ENCODE results near the gene DUS2.
"Not testable (repeated sequence)": the region's sequence is repeated elsewhere in the genome, so short reads cannot be mapped to it uniquely, and the experiment has no call there.

The DUS2 gene

DNA sequence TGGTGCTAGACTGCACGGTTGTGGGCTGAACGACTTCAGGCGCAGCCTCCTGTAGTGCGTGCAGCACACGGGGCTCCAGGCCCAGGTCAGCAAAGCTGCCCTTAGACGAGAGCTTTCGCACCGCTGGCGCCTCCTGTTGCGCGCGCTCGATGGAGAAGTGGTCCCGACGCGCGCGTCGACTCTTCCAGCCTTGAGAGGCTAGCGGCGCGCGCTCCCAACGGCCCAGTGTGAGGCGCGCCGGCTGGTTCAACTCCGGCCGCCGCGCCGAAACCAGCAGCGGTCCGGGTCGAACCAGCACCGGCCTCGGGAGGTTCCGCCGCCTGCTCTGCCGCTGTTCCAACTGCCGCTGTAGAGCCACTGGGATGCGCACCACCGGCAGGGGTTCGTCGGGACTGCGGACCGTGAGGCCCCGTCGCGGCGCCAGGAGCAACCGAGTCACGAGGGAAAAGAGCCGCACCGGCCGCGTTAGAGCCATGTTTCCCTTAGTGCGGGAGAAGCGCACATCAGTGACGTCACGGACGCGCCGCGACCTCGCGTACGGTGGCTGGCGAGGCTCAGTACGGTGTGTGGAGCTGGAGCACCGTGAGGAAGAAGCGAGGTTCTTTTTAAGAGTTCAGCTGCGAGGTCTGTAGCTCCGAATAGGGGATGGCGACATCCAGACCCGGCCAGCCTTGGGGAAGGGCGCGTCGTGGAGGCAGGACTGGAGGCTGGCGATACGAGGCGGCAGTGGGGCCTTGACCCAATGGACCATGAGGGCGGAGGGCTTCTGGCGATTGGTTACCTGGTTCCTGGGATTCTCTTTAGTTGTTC, at the start of gene DUS2, which contains the start of gene DDX28:
TSS of gene DUS2 (plus strand) at position 557 of the 810 bp plus-strand sequence. CDS start 14,740 bp downstream, outside the sequence.
TSS of gene DDX28 (minus strand) at position 505 of the 810 bp plus-strand sequence. CDS start at position 475, 30 bp downstream.
- in situ Hi-C loops (cut with HindIII; ENCODE audit: low sequenced_read_pairs), result loop anchor here (25.0 kb wide), 1 partner anchor 111 kb away; no protein-coding TSS in a partner anchor

DNA sequence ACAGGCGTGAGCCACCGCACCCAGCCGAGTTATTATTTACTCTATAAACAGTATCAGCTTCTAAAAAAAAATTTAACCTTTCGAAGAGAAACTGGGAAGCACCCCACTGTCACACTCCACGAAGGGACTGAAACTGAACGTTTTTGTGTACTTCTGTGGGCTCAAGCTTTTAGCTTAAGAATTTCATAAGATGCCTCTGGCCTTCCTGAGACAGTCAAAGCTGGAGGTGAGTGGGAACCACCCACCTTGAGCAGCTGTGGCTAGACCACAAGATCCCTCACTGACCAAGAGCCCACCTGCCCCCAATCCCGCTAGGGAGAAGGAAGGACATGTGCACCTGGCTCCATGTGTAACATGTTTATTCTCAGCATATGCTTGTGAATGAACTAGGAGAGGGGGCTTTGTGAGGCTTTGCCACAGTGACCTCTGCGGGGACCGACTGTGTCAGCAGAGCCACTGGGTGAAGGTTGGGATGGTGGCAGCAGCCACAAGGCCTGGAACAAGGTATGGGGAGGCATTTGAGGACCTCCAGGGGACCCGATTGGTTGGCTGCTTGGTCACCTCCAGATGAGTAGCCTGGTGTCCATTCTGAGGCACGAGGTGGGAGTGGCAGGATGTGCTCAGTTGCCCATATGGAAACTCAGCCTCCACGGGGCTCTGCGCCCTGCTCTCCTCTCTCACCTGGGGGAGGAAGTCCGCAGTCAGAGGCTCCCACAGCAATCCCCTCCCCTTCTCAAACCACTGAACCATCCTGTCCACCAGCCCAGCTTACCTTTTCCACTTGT, 47.6 kb upstream of the DUS2 start:
- in situ Hi-C loops (cut with HindIII; ENCODE audit: low sequenced_read_pairs), result no loop called here

DNA sequence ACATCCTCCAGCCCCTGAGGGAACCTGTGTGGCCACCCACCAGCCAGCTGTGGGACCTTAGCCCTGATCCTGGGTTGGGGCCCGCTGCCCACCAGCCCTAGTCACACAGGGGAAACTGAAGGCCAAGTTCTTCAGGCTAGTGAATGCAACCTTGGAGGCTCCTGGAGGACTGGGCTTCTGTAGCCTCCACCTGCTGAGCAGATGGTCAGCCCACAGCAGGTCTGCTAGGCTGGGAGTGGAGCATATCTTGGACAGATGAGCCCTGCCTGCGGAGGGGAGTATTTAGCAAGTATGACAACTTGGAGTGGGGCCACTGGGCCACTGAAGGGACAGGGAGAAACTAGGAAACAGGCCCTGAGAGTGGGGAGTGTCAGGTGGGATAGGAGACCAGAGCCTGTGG, 46.9 kb upstream of the DUS2 start:
- in situ Hi-C loops (cut with HindIII; ENCODE audit: low sequenced_read_pairs), result no loop called here

DNA sequence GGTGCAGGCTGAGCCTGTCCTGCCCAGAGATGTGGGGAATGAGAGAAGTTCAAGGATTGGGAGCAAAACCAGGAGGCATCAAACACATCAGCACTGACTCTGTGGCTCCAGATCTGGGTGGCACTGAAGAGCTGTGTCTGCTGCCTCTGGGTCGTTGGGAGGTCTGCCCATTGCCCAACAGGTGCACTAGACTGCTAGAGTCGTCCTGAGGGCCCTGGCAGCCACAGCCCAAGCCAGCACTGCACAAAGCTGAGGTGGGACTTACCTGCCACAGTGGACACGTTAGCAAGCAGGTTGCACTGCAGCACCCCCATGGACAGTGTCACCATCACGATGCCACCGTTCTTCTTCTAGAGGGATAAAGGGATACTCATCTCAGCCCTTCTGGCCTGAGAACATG, 46.1 kb upstream of the DUS2 start:
- in situ Hi-C loops (cut with HindIII; ENCODE audit: low sequenced_read_pairs), result no loop called here

DNA sequence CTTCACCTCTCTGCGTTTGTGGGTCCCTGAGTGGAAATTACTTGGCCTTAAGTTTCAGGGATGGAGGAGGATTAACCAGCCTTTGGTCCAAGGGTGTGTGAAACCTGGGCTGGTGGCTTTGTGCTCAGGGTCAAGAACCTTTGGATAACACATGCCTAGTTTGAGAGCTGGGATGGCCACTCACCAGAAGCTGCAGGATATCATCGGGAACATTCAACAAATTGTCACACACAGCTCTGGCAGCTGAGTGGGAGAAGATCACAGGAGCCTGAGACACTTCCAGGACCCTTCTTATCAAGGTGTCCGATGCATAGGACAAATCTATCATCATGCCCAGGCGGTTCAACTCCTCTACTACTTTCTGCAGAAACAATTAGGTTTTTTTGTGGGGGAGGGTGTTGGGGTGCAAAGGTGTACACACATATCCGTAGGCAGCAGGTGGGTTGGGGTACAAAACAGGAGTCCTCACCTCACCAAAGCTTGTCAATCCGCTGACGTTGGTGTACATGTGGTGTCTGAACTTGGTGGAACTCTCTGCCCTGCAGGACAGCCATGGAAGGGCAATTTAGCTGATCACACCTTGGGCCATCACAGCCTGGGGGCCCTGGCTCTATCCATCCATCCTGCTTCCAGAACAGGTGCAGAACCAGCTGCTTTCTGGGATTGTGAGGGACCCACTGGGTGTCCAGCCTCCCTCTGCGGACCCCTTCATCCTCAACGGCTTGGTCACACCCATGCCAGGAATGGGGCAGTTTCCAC, 45.4 kb upstream of the DUS2 start:
- in situ Hi-C loops (cut with HindIII; ENCODE audit: low sequenced_read_pairs), result no loop called here

DNA sequence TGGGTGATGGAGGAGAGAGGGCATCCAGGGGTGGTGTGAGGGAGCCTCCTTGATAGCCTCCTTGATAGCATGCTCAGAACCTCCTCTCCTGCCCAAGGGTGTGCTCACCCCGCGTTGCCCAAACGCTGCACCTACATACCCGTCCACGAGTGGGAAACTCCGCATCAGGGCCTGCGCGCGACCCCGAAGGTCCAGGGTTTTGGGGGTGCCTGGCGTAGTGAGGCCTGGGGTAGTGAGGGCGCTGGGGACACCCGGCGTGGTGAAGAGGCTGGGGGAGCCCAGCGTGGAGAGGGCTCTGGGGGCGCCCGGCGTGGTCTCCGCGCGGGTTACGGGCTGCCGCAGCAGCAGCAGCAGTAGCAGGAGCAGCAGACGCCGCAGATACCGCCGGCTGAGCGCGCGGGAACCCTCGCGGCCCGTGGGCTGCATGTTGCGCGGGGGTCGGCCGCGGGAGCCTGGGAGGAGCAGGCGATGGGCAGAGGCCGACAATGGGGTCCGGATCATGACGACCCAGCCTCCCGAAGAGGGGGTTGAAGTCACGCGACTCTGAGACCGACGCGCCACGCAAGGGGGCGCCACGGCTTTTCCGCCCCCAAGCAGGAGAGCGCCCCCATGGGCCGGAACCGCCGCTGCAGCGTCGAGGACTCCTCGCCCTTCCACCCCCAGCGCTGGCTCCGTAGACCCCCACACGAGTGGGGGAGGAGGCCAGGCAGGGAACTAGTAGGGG, 43.0 kb upstream of the DUS2 start, which contains the start of gene DPEP3:
TSS of gene DPEP3 (minus strand) at position 545 of the 724 bp plus-strand sequence. CDS start at position 426, 119 bp downstream.
- in situ Hi-C loops (cut with HindIII; ENCODE audit: low sequenced_read_pairs), result no loop called here

DNA sequence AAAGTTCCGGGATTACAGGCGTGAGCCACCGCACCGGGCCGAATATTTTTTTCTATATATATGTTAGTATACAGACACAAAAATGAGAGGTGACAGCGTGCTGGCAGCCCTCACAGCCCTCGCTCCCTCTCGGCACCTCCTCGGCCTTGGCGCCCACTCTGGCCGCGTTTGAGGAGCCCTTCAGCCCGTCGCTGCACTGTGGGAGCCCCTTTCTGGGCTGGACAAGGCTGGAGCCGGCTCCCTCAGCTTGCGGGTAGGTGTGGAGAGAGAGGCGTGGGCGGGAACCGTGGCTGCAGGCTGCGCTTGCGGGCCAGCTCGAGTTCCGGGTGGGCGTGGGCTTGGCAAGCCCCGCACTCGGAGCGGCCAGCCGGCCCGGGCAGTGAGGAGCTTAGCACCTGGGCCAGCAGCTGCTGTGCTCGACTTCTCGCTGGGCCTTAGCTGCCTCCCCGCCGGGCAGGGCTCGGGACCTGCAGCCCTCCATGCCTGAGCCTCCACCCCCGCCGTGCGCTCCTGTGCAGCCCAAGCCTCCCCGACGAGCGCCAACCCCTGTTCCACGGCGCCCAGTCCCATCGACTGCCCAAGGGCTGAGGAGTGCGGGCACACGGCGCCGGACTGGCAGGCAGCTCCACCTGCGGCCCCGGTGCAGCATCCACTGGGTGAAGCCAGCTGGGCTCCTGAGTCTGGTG, 40.9 kb upstream of the DUS2 start:
- in situ Hi-C loops (cut with HindIII; ENCODE audit: low sequenced_read_pairs), result no loop called here

DNA sequence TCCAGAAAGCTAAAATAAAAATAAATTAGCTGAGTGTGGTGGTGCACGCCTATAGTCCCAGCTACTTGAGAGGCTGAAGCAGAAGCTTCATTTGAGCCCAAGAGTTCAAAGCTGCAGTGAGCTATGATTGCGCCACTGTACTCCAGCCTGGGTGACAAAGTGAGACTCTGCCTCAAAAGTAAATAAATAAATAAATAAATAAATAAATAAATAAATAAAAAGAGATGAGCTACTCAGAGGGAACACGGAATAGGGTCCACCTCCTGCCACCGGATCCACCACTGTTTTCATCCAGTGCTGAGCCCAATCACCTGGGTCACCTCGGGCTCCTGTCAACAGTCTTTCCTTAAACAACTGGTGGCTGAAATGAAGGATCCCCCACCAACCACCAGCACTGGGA, 36.1 kb upstream of the DUS2 start:
- in situ Hi-C loops (cut with HindIII; ENCODE audit: low sequenced_read_pairs), result no loop called here

DNA sequence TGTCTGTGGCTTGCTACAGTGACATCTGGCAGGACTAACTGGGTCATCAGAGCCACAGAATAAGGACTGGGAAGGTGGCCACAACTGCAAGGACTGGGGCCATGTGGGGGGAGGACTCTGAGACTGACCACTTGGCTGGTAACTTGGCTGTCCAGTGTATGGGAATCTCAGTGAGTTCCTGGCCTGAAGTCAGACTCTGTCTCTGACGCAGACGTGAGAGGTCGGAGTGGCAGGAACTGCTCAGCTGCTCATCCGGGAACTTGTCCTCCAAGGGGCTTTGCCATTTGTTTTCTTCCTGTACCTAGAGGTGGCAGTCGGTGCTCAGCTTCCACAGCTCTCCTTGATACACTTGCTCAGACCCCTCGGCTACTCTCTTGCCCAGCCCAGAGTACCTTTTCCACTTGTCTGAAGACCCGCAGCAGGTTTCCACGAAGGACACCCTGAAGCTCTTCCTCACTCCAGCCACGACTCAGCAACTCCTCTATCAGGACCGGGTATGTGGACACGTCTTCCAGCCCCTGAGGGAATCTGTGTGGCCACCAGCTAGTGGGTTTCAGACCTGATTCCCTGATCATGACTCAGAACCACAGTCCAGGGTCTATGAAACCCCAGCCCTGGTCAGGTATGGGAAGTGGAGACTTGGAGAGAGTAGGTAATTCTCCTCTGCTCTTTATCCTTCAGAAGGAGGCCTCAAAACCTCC, 35.5 kb upstream of the DUS2 start:
- in situ Hi-C loops (cut with HindIII; ENCODE audit: low sequenced_read_pairs), result no loop called here

DNA sequence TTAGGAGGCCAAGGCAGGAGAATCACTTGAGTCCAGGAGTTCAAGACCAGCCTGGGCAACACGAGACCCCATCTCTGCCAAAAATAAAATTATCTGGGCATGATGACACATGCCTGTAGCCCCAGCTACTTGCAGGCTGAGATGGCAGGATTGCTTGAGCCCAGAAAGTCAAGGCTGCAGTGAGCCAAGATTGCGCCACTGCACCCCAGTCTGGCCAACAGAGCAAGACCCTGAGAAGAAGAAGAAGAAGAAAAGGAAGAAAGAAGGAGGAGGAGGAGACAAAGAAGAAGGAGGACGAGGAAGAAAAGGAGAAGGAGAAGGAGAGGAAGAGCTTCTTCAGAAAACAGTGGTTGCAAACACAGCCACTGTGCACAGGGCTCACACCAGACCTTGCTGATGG, 34.4 kb upstream of the DUS2 start:
- in situ Hi-C loops (cut with HindIII; ENCODE audit: low sequenced_read_pairs), result no loop called here

DNA sequence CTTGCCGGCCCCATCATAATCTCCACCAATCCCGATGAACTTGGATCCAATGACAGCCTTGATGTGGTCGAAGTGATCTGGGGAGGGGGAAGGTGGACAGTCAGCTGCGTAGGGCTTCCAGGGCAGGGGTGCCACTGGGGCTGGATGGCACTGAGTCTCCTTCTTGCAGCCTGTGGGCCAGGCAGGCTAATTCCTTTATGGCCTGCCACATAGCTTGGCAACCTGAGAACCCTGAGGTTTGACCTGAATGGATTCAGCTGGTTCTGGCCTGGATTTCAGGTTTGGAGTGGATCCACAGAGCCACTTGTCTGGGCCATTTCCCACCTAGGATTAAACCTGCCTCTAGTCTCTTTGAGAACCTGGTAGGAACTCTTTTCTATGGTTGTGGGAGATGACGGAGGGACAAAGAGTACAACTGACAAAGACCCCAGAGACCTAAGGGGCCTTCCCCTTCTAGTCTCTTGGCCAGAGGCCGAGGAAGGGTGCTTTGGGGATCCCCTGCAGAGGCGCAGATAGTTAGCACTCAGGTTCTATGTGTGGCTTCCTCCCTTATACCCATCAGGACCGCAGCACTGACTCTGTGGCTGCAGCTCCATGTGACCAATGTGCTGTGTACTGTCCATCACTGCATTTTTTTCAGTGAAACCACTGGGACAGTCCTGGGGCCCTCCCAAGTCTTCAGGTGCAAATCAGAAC, 33.6 kb upstream of the DUS2 start:
- in situ Hi-C loops (cut with HindIII; ENCODE audit: low sequenced_read_pairs), result no loop called here

DNA sequence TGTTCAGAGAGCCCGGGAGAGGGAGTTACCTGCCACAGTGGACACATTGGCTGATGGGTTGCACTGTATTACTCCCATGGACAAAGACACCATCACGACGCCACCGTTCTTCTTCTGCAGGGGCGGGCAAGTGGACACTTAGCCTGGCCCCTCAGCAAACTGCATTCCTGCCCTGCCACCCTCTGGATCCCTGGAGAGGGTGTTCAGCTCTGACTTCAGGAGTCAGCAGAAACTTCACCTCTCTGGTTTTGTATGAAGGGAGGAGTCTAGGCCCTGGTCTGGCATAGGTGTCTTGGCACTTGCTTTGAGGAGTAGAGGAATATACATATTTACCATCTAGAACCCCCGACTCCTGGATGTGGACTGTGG, 33.1 kb upstream of the DUS2 start:
- in situ Hi-C loops (cut with HindIII; ENCODE audit: low sequenced_read_pairs), result no loop called here

DNA sequence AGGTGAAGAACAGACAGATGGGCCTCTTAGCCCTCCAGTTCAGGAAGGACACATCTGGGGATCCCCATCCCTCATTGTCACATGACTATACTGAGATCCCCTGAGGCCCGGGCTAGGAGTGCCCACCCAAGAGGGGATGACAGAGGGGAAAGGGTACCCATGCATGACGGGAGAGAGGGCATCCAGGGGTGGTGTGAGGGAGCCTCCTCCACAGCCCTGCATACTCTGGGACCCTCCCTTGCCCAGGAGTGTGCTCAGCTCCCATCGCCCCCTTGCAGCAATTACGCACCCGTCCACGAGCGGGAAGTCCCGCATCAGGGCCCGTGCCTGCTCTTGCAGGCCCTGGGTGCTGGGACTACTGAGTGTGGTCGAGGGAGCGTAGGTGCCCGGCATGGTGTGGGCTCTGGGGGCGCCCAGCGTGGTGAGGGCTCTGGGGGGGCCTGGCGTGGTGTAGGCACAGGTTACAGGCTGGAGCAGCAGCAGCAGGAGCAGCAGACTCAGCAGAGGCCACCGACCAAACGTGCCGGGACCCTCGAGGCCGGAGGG, 30.4 kb upstream of the DUS2 start:
- in situ Hi-C loops (cut with HindIII; ENCODE audit: low sequenced_read_pairs), result no loop called here

DNA sequence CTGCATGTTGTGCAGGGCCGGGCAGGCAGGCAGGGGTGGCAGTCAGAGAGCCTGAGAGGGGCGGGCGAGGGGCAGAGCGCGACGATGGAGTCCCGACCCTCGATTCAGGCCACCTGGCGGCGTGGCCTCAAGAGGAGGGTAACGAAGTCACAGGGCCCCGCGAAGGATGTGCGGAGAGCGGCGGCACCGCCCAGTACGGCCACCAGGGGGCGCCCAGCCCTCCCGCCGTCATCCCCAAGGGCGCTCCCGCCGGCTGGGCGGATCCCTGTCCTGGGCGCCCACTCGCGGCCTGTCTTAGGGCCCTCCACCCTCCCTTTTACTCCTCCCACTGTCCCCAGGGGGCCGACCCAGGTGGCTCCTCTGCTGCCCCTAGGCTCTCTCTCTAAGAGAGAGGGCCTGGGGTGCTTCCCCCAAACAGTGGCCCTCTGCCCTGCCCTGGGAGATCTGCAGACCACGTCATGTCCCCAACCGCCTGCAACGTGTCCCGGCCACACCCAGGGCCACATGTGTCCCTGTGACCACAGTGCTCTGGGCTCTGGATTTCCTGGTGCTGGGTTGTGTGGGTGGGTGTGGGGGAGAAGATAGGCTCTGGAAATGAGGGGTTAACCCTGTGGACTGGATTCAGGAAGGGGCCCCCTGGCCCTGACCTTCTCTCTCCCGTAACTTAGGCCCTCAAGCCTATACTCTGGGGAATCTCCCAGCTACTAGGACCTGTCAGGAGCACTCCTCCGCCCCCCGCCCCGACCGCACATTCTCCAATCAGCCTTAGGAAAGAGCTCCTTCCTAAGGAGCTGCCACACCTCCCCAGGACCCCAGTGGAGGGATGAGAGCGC, 29.7 kb upstream of the DUS2 start:
- in situ Hi-C loops (cut with HindIII; ENCODE audit: low sequenced_read_pairs), result no loop called here

DNA sequence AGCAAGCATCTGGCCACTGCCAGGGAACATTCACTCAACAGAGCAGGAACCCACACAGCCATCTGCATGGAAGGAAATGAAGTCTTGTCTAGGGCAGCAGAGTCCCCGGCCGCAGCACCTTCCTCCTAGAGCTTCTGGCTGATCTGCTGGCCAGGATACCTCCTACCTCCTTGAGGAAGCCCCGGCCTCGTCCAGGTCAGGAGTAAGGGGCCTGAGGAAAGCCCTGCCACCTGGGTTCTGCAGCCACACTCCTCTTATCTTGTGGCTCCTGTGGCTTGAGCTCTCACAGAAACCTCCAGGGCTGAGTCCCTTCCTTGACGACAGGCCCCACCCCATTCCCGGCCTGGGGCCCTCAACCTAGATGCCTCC, 29.1 kb upstream of the DUS2 start:
- in situ Hi-C loops (cut with HindIII; ENCODE audit: low sequenced_read_pairs), result not testable (repeated sequence)

DNA sequence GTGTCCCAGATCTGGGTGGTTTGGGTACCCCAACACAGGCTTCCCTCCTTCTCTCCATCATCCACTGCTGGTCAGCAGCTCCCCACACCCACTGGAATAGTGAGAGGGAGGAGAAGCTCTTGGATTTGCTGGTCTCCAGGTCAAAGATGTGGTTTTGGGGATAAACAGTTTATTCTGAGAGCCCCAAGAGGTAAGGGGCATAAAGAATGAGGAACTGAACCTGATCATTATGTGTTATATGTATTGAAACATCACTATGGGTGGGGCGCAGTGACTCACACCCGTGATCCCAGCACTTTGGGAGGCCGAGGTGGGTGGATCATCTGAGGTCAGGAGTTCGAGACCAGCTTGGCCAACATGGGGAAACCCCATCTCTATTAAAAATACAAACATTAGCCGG, 27.7 kb upstream of the DUS2 start:
- in situ Hi-C loops (cut with HindIII; ENCODE audit: low sequenced_read_pairs), result no loop called here

DNA sequence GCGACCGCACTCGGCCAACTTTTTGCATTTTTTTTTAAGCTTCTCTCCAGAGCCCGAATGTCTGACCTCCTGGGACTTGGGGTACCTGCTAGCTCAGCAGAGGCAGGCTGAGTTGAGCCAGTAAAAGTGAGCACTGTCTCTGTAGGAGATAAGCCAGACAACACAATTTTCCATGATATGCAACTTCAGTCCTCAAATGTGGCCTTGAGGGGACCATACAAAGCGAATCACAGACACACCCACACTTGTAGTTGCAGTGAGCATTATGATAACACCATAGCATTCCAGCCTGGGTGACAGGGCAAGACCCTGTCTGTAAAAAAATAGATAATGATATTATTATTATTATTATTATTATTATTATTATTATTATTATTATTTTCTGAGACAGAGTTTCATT, 26.4 kb upstream of the DUS2 start:
- in situ Hi-C loops (cut with HindIII; ENCODE audit: low sequenced_read_pairs), result no loop called here
